ENCODE data around the gene GBA3. TPM values are rescaled to one million over a fixed set of nuclear protein-coding genes. Genes with fewer than 3 reads are reported as not detected.
A peak's percentile ranks its signal among the peaks of the same experiment; 100 is the strongest.

Gene GBA3
- total and polyA plus RNA-seq, 2 experiments from 2014 or later, result not detected

DNA sequence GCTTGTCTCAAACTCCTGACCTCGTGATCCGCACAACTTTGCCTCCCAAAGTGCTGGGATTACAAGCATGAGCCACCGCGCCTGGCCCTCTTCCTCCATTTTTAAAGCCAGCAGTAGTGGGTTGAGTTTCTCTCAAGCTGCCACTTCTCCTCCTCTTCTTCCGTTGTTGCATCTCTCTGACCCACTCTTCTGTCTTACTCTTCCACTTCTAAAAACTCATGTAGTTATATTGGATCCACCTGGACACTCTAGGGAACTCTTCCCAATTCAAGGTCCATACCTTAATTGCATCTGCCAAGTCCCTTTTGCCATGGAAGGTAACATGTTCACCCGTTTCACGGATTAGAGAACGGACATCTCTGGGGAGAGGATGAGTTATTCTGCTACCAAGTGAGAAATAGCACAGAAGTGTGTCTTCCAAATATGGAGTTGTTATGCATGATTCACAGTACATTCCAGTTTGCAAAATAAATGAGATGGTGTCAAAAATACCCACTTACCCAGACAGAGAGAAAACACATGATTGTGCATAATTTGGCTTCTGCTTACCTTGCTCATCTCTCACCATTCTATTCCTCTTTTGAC is 51.8 kb downstream of the GBA3 start:
- H3K4me1 ChIP-seq (ENCODE audit: low read depth), result no peaks in the 10 kb centered on the region
- TF ChIP-seq, protein P1, sequence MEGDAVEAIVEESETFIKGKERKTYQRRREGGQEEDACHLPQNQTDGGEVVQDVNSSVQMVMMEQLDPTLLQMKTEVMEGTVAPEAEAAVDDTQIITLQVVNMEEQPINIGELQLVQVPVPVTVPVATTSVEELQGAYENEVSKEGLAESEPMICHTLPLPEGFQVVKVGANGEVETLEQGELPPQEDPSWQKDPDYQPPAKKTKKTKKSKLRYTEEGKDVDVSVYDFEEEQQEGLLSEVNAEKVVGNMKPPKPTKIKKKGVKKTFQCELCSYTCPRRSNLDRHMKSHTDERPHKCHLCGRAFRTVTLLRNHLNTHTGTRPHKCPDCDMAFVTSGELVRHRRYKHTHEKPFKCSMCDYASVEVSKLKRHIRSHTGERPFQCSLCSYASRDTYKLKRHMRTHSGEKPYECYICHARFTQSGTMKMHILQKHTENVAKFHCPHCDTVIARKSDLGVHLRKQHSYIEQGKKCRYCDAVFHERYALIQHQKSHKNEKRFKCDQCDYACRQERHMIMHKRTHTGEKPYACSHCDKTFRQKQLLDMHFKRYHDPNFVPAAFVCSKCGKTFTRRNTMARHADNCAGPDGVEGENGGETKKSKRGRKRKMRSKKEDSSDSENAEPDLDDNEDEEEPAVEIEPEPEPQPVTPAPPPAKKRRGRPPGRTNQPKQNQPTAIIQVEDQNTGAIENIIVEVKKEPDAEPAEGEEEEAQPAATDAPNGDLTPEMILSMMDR (IDR thresholded peaks at IDR 0.05; ENCODE audit: low read depth, low read length), result no peak
- DNase-seq (ENCODE audit: low read depth in 1 of 2, low spot score in 1 of 2), result no peak
- H3K27me3 ChIP-seq, result no peaks in the 10 kb centered on the region
- H3K27ac ChIP-seq, result no peak overlapping the region
- no peak overlapping the region for H3K4me3 ChIP-seq
- H3K9me3 ChIP-seq (ENCODE audit: low read depth), result no peaks in the 10 kb centered on the region
- no peaks in the 10 kb centered on the region for H3K36me3 ChIP-seq

DNA sequence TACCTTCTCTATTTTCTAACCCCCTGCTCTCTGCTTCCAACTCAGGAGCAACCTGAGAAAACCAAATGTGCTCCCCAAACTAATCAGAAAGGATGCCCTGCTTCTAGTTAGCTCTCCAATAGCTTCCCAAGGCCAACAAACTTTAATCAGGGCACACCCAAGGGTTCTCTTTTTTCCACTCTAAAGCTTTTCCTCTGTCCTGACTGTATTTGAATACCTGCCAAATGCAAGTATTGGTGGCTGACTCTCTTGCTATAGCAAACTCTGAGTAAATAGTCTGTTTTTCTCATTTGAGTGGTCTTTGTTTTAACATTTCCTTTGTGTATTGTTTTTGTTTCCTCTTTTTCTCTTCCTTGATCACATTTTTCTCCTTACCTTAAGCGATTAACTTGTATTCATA is 52.5 kb downstream of the GBA3 start:
- Histone ChIP-seq H3K4me1 (ENCODE audit: low read depth) (no peaks in the 10 kb centered on the region), H3K4me3 (no peak overlapping the region), H3K27me3 (no peaks in the 10 kb centered on the region), H3K27ac (no peak overlapping the region), H3K9me3 (ENCODE audit: low read depth) (no peaks in the 10 kb centered on the region), H3K36me3 (no peaks in the 10 kb centered on the region)
- no peak for DNase-seq (ENCODE audit: low read depth in 1 of 2, low spot score in 1 of 2)
- TF ChIP-seq, protein P1 (IDR thresholded peaks at IDR 0.05; ENCODE audit: low read depth, low read length), result no peak

DNA sequence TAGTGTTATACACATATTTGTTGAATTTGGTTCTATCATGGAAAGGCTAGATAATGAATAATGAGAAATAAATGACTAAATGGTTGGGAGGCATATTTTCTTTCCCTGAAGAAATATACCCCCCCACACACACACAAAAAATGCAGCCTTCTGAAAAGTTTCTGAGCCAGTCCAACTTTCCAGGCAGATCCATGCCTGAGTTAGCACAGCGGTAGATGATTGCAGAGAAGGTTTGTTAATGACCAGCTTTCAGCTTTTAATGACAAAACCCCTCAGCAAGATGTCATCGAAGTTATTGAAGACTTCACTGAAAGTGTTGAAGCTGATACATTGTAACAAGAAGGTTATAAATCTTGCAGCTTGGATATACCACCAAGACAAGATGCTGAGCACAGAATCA is 61.4 kb downstream of the GBA3 start:
- Histone ChIP-seq H3K4me3 (no peak overlapping the region), H3K27ac (no peak overlapping the region), H3K36me3 (no peaks in the 10 kb centered on the region), H3K9me3 (ENCODE audit: low read depth) (no peaks in the 10 kb centered on the region), H3K4me1 (ENCODE audit: low read depth) (no peaks in the 10 kb centered on the region), H3K27me3 (no peaks in the 10 kb centered on the region)
- no peak for DNase-seq (ENCODE audit: low read depth in 1 of 2, low spot score in 1 of 2)
- TF ChIP-seq, protein P1 (IDR thresholded peaks at IDR 0.05; ENCODE audit: low read depth, low read length), result no peak

DNA sequence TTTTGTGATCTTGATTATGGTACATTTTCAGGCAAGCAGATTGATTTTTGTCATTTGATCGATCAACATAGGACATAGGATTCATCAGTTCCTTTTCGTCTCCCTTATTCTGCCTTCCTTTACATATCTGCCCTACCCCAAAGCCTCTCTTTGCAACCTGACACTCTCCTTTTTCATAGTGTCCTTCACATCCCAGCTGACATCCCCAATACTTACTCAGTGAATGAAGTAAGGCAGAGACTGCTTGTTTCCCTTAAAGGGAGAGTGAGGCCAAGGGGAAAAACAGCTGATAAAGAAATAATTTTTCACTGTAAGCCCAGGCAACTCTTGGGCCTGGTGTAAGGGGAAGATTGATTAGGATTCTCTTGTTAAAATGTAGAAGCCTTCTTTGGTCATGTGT is 69.8 kb downstream of the GBA3 start:
- peak in 1 of 2 donors; percentile 45 for DNase-seq (ENCODE audit: low read depth in 1 of 2, low spot score in 1 of 2)
- Histone ChIP-seq H3K9me3 (ENCODE audit: low read depth) (no peaks in the 10 kb centered on the region), H3K4me1 (ENCODE audit: low read depth) (peaks cover 5% of the 10 kb centered on the region), H3K27ac (peak overlapping the region; percentile 60), H3K27me3 (no peaks in the 10 kb centered on the region), H3K36me3 (no peaks in the 10 kb centered on the region), H3K4me3 (no peak overlapping the region)
- TF ChIP-seq, protein P1 (IDR thresholded peaks at IDR 0.05; ENCODE audit: low read depth, low read length), result no peak

DNA sequence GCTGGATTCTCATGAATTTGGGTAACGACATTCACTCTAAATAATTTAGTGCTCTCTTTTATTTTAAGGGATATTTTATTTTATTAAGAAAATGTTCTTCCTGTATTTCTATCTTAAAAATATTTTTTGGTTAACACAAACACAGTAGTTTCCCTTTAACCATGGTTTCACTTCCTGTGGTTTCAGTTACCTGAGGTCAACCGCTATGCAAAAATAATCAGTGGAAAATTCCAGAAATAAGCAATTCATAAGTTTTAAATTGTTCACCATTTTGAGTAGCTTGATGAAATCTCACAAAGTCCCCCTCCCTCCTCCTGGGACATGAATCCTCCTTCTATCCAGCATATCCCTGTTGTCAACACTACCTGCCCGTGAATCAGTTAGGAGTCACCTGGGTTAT is 71.4 kb downstream of the GBA3 start:
- Histone ChIP-seq H3K27me3 (no peaks in the 10 kb centered on the region), H3K9me3 (ENCODE audit: low read depth) (no peaks in the 10 kb centered on the region), H3K27ac (no peak overlapping the region), H3K36me3 (no peaks in the 10 kb centered on the region), H3K4me1 (ENCODE audit: low read depth) (peaks cover 5% of the 10 kb centered on the region), H3K4me3 (no peak overlapping the region)
- DNase-seq (ENCODE audit: low read depth in 1 of 2, low spot score in 1 of 2), result no peak
- TF ChIP-seq, protein P1 (IDR thresholded peaks at IDR 0.05; ENCODE audit: low read depth, low read length), result no peak

All from cardiac muscle cell (in vitro differentiated cells and primary cell).